GM12878 (cell line): ENCODE measurements around the gene SLC36A4. TPM values are rescaled to one million over a fixed set of nuclear protein-coding genes. Genes with fewer than 3 reads are reported as not detected.

Experiments used
- ATAC-seq: fragments of 200-7000 bp; cut with Tn5 transposase; 3 replicates; pipeline ENCODE4 v1.9.1; 2020; ENCODE audit warnings: mild to moderate bottlenecking, moderate library complexity
- BruUV-seq: library from RNA; stranded (reverse); fragments of 400-500 nt; replicated peaks from 2 replicates; lab custom pipeline; 2021; lab: Mats Ljungman, UMichigan
- CTCF ChIA-PET: fragments of 300-600 bp; sonication (Branson Sonifier 250); formaldehyde crosslinking; extraction: SDS; loops from one replicate; lab custom pipeline; 2021; ENCODE audit warnings: inconsistent platforms; lab: Yijun Ruan, JAX
- POLR2A ChIA-PET: fragments of 350-600 bp; formaldehyde crosslinking; extraction: SDS; loops from one replicate; lab custom pipeline; 2021; ENCODE audit warnings: inconsistent platforms; lab: Charles Lee
- RAD21 ChIA-PET: fragments of 300-600 bp; sonication (Branson Sonifier 250); formaldehyde crosslinking; loops from one replicate; lab custom pipeline; 2023; ENCODE audit warnings: antibody characterized with exemption; ENCODE audit not compliant: unreplicated experiment; lab: Charles Lee
- SMC1A ChIA-PET: fragments of 300-600 bp; sonication (Branson Sonifier 250); formaldehyde crosslinking; loops from one replicate; lab custom pipeline; 2023; ENCODE audit not compliant: unreplicated experiment, uncharacterized antibody; lab: Charles Lee
- DNase-seq: peaks from one replicate; pipeline ENCODE4 v3.0.0-alpha.2; 2011; ENCODE audit warnings: low read depth, low spot score
- FAIRE-seq: peaks from 3 replicates; lab custom pipeline; 2011; peaks lifted over from hg19 to GRCh38; lab: Jason Lieb, UNC
- H2AFZ ChIP-seq: 2 replicates; pipeline ENCODE4 v1.6.0; 2011; ENCODE audit warnings: low read depth, low read length, control low read depth; ENCODE audit not compliant: control insufficient read depth
- H3K27ac ChIP-seq: 2 replicates; pipeline ENCODE4 v1.5.1; 2011; ENCODE audit warnings: control low read depth; ENCODE audit not compliant: control insufficient read depth, insufficient read depth
- H3K27me3 ChIP-seq, 2 experiments: replicated peaks in 1 of 2; 2 replicates each; pipeline versions ENCODE4 v1.6.0 to v1.6.1; 2011; ENCODE audit warnings: low read length in 1 of 2; ENCODE audit not compliant: control insufficient read depth in 2 of 2, insufficient read depth in 2 of 2
- H3K36me3 ChIP-seq, 2 experiments: 2 replicates each; pipeline ENCODE4 v1.5.1; 2011; ENCODE audit warnings: low read length in 1 of 2; ENCODE audit not compliant: control insufficient read depth in 2 of 2, insufficient read depth in 2 of 2
- H3K4me1 ChIP-seq: 2 replicates; pipeline ENCODE4 v1.6.1; 2011; ENCODE audit warnings: mild to moderate bottlenecking, low read length, moderate library complexity, mixed read lengths; ENCODE audit not compliant: control insufficient read depth, insufficient read depth
- H3K4me2 ChIP-seq: 2 replicates; pipeline ENCODE4 v1.6.0; 2011; ENCODE audit warnings: control low read depth; ENCODE audit not compliant: control insufficient read depth, insufficient read depth
- H3K4me3 ChIP-seq: fragments of 200-600 bp; sonication (generic); 2 replicates; pipeline ENCODE4 v1.5.1; 2016
- H3K79me2 ChIP-seq: 2 replicates; pipeline ENCODE4 v1.6.0; 2011; ENCODE audit warnings: low read length; ENCODE audit not compliant: control insufficient read depth, insufficient read depth
- H3K9ac ChIP-seq: 2 replicates; pipeline ENCODE4 v1.8.0; 2011; ENCODE audit warnings: low read length, control low read depth, mixed read lengths; ENCODE audit not compliant: control insufficient read depth, insufficient read depth
- H3K9me3 ChIP-seq: replicated peaks from 3 replicates; pipeline ENCODE4 v1.5.1; 2011; ENCODE audit warnings: mild to moderate bottlenecking, low read length; ENCODE audit not compliant: control insufficient read depth, insufficient read depth
- H4K20me1 ChIP-seq: 2 replicates; pipeline ENCODE4 v1.6.0; 2011; ENCODE audit not compliant: control insufficient read depth, insufficient read depth
- E4F1 ChIP-seq: fragments of 450-650 bp; IDR thresholded peaks from 2 replicates; pipeline ENCODE4 v1.6.1; 2018; ENCODE audit warnings: borderline replicate concordance, mild to moderate bottlenecking; ENCODE audit not compliant: partially characterized antibody
- SREBF2 ChIP-seq: IDR thresholded peaks from 2 replicates; pipeline ENCODE4 v1.6.1; 2012; ENCODE audit warnings: mild to moderate bottlenecking, low read length
- ZBTB11 ChIP-seq: fragments of 450-650 bp; formaldehyde crosslinking; IDR thresholded peaks from 2 replicates; pipeline ENCODE4 v1.5.0; 2022; ENCODE audit warnings: mild to moderate bottlenecking, missing genetic modification characterization
- ZNF622 ChIP-seq: fragments of 450-650 bp; IDR thresholded peaks from 2 replicates; pipeline ENCODE4 v1.6.1; 2017; ENCODE audit warnings: mild to moderate bottlenecking, inconsistent platforms
- WGBS: methylation state at CpG from one replicate; pipeline ENCODE4 v1.1.6; 2016; ENCODE audit warnings: low lambda C conversion rate; ENCODE audit not compliant: insufficient replicate concordance, insufficient coverage; ENCODE audit errors: missing lambda C conversion rate; 5-methylcytosine and 5-hydroxymethylcytosine counted together
- in situ Hi-C: fragments of 300-500 bp; cut with MboI; formaldehyde crosslinking; loops from 9 replicates; pipeline ENCODE4 v1.14.3; 2018; ENCODE audit warnings: mixed read lengths
- intact Hi-C: fragments of 100-400 bp; cut with micrococcal nuclease; formaldehyde crosslinking; loops from one replicate; pipeline ENCODE4 v1.14.2; 2022; ENCODE audit not compliant: unreplicated experiment
- polyA plus RNA-seq, 11 experiments: library from polyadenylated mRNA; depleted of rRNA in 4 of 11; unstranded in 6 of 11; stranded (reverse) in 5 of 11; fragments of >200 nt; fragmentation: Nextera tagmentation in 4 of 11; fragmentation: Illumina TruSeq in 1 of 11; extraction: Ambion mirVana in 4 of 11; extraction: Trizol in 1 of 11; gene quantifications; 1 replicate in 1 of 11; 2 replicates in 10 of 11; pipeline versions ENCODE4 v1.2.1 to v1.2.3, GENCODE V29; 2011 to 2016; ENCODE audit warnings: inconsistent platforms in 2 of 11, missing spikeins in 2 of 11, low read depth in 1 of 11
- total RNA-seq, 4 experiments: library from RNA; depleted of rRNA in 3 of 4; stranded (reverse); fragments of >200 nt in 3 of 4; fragmentation: Illumina TruSeq in 1 of 4; extraction: Trizol in 1 of 4; gene quantifications; 2 replicates each; pipeline versions ENCODE4 v1.2.1 to v1.2.3, GENCODE V29; 2013 to 2021

SLC36A4 gene
- total and polyA plus RNA-seq, 10 of the 15 experiments (the other 5 are each of a cell fraction or from before 2014, with no cell fraction given) = 1.4 to 12.5 (median 5.2) TPM

GRCh38 chr11:93189462-93189861, 8.3 kb downstream of the SLC36A4 start:
- H3K4me2 ChIP-seq = no peak overlapping the region
- in situ Hi-C loops (no loop called here), intact Hi-C loops (no loop called here)
- H3K36me3 ChIP-seq = no peaks in the 10 kb centered on the region
- no peak overlapping the region for H3K9ac ChIP-seq
- no peaks in the 10 kb centered on the region; the same call in 1 of the 2 replicates for H3K79me2 ChIP-seq
- ChIA-PET RAD21 (no interaction called here), CTCF (no interaction called here), SMC1A (interaction anchor here (1.6 kb wide), 1 partner anchor 11 kb away, joined by 4 read pairs; no protein-coding TSS in a partner anchor)
- no peak overlapping the region for H3K4me3 ChIP-seq
- WGBS = 100% methylated on average over 1 of the region's 1 CpG
- no peaks in the 10 kb centered on the region for H4K20me1 ChIP-seq
- no peak overlapping the region for H3K27ac ChIP-seq
- H3K4me1 ChIP-seq = no peaks in the 10 kb centered on the region
- BruUV-seq = no TSS peak
- H2AFZ ChIP-seq = no peak overlapping the region
- no peaks in the 10 kb centered on the region for H3K27me3 ChIP-seq
- no peak for TF ChIP-seq SREBF2
- no peak for TF ChIP-seq E4F1
- no peak for TF ChIP-seq ZNF622
- TF ChIP-seq ZBTB11 (CRISPR knock-in tag) = no peak
- TF ChIP-seq, all 136 proteins: peak for 0
- DNase-seq = no peak
- peaks cover 2% of the 10 kb centered on the region; the same call in 2 of the 3 replicates for H3K9me3 ChIP-seq
- POLR2A ChIA-PET = no interaction called here
- FAIRE-seq = no peak
- no peak for ATAC-seq
